ENCODE data around the gene PARN.

- TF ChIP-seq CTCF (conservative IDR thresholded peaks at IDR 0.05; ENCODE audit: low read depth in 2 of 2) (no peak), POLR2AphosphoS5 (IDR thresholded peaks at IDR 0.05; ENCODE audit: low read depth) (no peak), REST (IDR thresholded peaks at IDR 0.05; ENCODE audit: unreplicated experiment) (no peak), EZH2 (IDR thresholded peaks at IDR 0.05; ENCODE audit: low read depth, unreplicated experiment) (no peak), EZH2phosphoT487 (IDR thresholded peaks at IDR 0.05; ENCODE audit: unreplicated experiment) (no peak), ETS1 (IDR thresholded peaks at IDR 0.05) (no peak), ZNF331 (CRISPR knock-in tag; IDR thresholded peaks at IDR 0.05; ENCODE audit: low read depth) (no peak), NANOG (IDR thresholded peaks at IDR 0.05; ENCODE audit: borderline replicate concordance) (no peak), JUNB (IDR thresholded peaks at IDR 0.05; ENCODE audit: unreplicated experiment) (no peak), CREB1 (CRISPR knock-in tag; IDR thresholded peaks at IDR 0.05; ENCODE audit: low read depth) (no peak), STAT1 (IDR thresholded peaks at IDR 0.05; ENCODE audit: unreplicated experiment) (no peak), ZNF114 (CRISPR knock-in tag; IDR thresholded peaks at IDR 0.05) (no peak), ZNF462 (CRISPR knock-in tag; IDR thresholded peaks at IDR 0.05) (no peak)
Measured at GRCh38 chr16:14464796-14465195, 165.3 kb downstream of the PARN start.

All from GM23338 (cell line).